SU-DHL-6 (cell line): ENCODE results near the gene KLF3.

ENCODE experiments used
- CTCF ChIP-seq: fragments of 200-600 bp; sonication (generic); IDR thresholded peaks from one replicate; pipeline ENCODE4 v1.5.1; 2017; ENCODE audit warnings: antibody characterized with exemption, mild to moderate bottlenecking, low read length, moderate library complexity; ENCODE audit not compliant: insufficient read depth, poor library complexity, severe bottlenecking
- EZH2phosphoT487 ChIP-seq: fragments of 200-600 bp; sonication (generic), shearing (Covaris generic); conservative IDR thresholded peaks from 2 replicates; pipeline ENCODE4 v1.6.1; 2018; ENCODE audit warnings: mild to moderate bottlenecking, antibody characterized with exemption, low read length, moderate library complexity, mixed read lengths

GRCh38 chr4:38694330-38694729 is 30.3 kb downstream of the KLF3 start:
- TF ChIP-seq CTCF (no peak), EZH2phosphoT487 (no peak)
